ENCODE data around the gene TFF3.

The TFF3 gene

GRCh38 chr21:42358937-42359336 lies 43.7 kb upstream of the TFF3 start:
- no peak overlapping the region for H3K4me3 ChIP-seq (ENCODE audit: low read depth, low read length)
- TF ChIP-seq CTCF (IDR thresholded peaks at IDR 0.05; ENCODE audit: low read depth, low read length), result no peak

GRCh38 chr21:42358261-42358660 lies 43.1 kb upstream of the TFF3 start:
- no peak overlapping the region for H3K4me3 ChIP-seq (ENCODE audit: low read depth, low read length)
- TF ChIP-seq CTCF (IDR thresholded peaks at IDR 0.05; ENCODE audit: low read depth, low read length), result no peak

GRCh38 chr21:42357307-42357706 lies 42.1 kb upstream of the TFF3 start:
- TF ChIP-seq CTCF (IDR thresholded peaks at IDR 0.05; ENCODE audit: low read depth, low read length), result no peak
- no peak overlapping the region for H3K4me3 ChIP-seq (ENCODE audit: low read depth, low read length)

GRCh38 chr21:42356650-42357049 lies 41.4 kb upstream of the TFF3 start:
- no peak for TF ChIP-seq CTCF (IDR thresholded peaks at IDR 0.05; ENCODE audit: low read depth, low read length)
- H3K4me3 ChIP-seq (ENCODE audit: low read depth, low read length), result no peak overlapping the region

- TF ChIP-seq CTCF (IDR thresholded peaks at IDR 0.05; ENCODE audit: low read depth, low read length), result no peak
- H3K4me3 ChIP-seq (ENCODE audit: low read depth, low read length), result no peak overlapping the region
Measured at GRCh38 chr21:42356046-42356445, 40.8 kb upstream of the TFF3 start.

GRCh38 chr21:42353623-42354022 lies 38.4 kb upstream of the TFF3 start:
- no peak for TF ChIP-seq CTCF (IDR thresholded peaks at IDR 0.05; ENCODE audit: low read depth, low read length)
- H3K4me3 ChIP-seq (ENCODE audit: low read depth, low read length), result no peak overlapping the region

GRCh38 chr21:42352441-42353095 lies 37.4 kb upstream of the TFF3 start:
- no peak overlapping the region for H3K4me3 ChIP-seq (ENCODE audit: low read depth, low read length)
- no peak for TF ChIP-seq CTCF (IDR thresholded peaks at IDR 0.05; ENCODE audit: low read depth, low read length)
